Stimulated activated naive CD8-positive, alpha-beta T cell treated with anti-CD3 and anti-CD28 coated beads, Interleukin-15, amount 100 ng/mL, for 72 hours (primary cell): ENCODE results near the gene DMXL1.
A peak's percentile ranks its signal among the peaks of the same experiment; 100 is the strongest.
"Not testable (repeated sequence)": the region's sequence is repeated elsewhere in the genome, so short reads cannot be mapped to it uniquely, and the experiment has no call there.

Experiments used
- ATAC-seq: fragments of 150-1000 bp; cut with Tn5 transposase; 2 replicates; pipeline ENCODE4 v1.10.0; 2021; ENCODE audit warnings: mild to moderate bottlenecking, moderate library complexity
- DNase-seq, 2 donors: peaks; one replicate each; pipeline ENCODE4 v3.0.0; 2021 to 2022
- H3K27ac Mint-ChIP-seq, 2 donors: one replicate each; pipeline ENCODE4 v1.8.0; 2022; ENCODE audit warnings: mild to moderate bottlenecking in 2 of 2, mixed read lengths in 2 of 2, moderate library complexity in 2 of 2
- H3K27me3 Mint-ChIP-seq: one replicate; pipeline ENCODE4 v1.8.0; 2022; ENCODE audit warnings: mixed read lengths
- H3K4me1 Mint-ChIP-seq: one replicate; pipeline ENCODE4 v1.8.0; 2022; ENCODE audit warnings: mild to moderate bottlenecking, mixed read lengths
- H3K4me3 Mint-ChIP-seq, 2 donors: one replicate each; pipeline ENCODE4 v1.8.0; 2022; ENCODE audit warnings: mild to moderate bottlenecking in 2 of 2, mixed read lengths in 2 of 2, moderate library complexity in 1 of 2
- H3K9me3 Mint-ChIP-seq, 2 donors: one replicate each; pipeline ENCODE4 v1.8.0; 2022; ENCODE audit warnings: mixed read lengths in 2 of 2

The DMXL1 gene

GRCh38 chr5:119187776-119188529 is 117.1 kb downstream of the DMXL1 start:
- DNase-seq (no peak), ATAC-seq (no peak)
- Mint-ChIP-seq H3K4me3 (no peak overlapping the region), H3K27me3 (no peaks in the 10 kb centered on the region), H3K9me3 (no peaks in the 10 kb centered on the region), H3K27ac (no peak overlapping the region), H3K4me1 (peaks cover 5% of the 10 kb centered on the region)

GRCh38 chr5:119190470-119191095 is 119.7 kb downstream of the DMXL1 start:
- Mint-ChIP-seq H3K4me1 (peaks cover 5% of the 10 kb centered on the region), H3K4me3 (no peak overlapping the region), H3K9me3 (no peaks in the 10 kb centered on the region), H3K27ac (no peak overlapping the region), H3K27me3 (no peaks in the 10 kb centered on the region)
- ATAC-seq (no peak), DNase-seq (no peak)

GRCh38 chr5:119191944-119192343 is 121.1 kb downstream of the DMXL1 start:
- no peak for ATAC-seq
- no peaks in the 10 kb centered on the region for H3K4me1 Mint-ChIP-seq
- no peak overlapping the region for H3K4me3 Mint-ChIP-seq
- H3K27ac Mint-ChIP-seq, result no peak overlapping the region
- no peaks in the 10 kb centered on the region for H3K9me3 Mint-ChIP-seq
- DNase-seq, result no peak
- no peaks in the 10 kb centered on the region for H3K27me3 Mint-ChIP-seq

- no peak overlapping the region for H3K27ac Mint-ChIP-seq
- no peak overlapping the region for H3K4me3 Mint-ChIP-seq
- peaks cover 9% of the 10 kb centered on the region for H3K4me1 Mint-ChIP-seq
- no peaks in the 10 kb centered on the region for H3K27me3 Mint-ChIP-seq
- DNase-seq, result no peak
- ATAC-seq, result no peak
- peaks cover 8 to 11% of the 10 kb centered on the region in 2 donors for H3K9me3 Mint-ChIP-seq
These were observed 129.9 kb downstream of the DMXL1 start for GRCh38 chr5:119200795-119201194.

- Mint-ChIP-seq H3K4me3 (no peak overlapping the region), H3K9me3 (peaks cover 1 to 2% of the 10 kb centered on the region in 2 donors)
- ATAC-seq, result no peak
These were observed 136.2 kb downstream of the DMXL1 start for GRCh38 chr5:119207105-119207504.

GRCh38 chr5:119212026-119212425 is 141.1 kb downstream of the DMXL1 start:
- Mint-ChIP-seq H3K4me1 (peaks cover 9% of the 10 kb centered on the region), H3K27me3 (no peaks in the 10 kb centered on the region), H3K27ac (no peak overlapping the region), H3K9me3 (no peaks in the 10 kb centered on the region), H3K4me3 (no peak overlapping the region)
- ATAC-seq, result no peak
- no peak for DNase-seq

More at GRCh38 chr5:119207105-119207504, 136.2 kb downstream of the DMXL1 start:
- Mint-ChIP-seq H3K27me3 (no peaks in the 10 kb centered on the region), H3K4me1 (peaks cover 7% of the 10 kb centered on the region), H3K27ac (no peak overlapping the region)
- DNase-seq, result no peak

GRCh38 chr5:119212676-119213075 is 141.8 kb downstream of the DMXL1 start:
- Mint-ChIP-seq H3K4me1 (peaks cover 9% of the 10 kb centered on the region), H3K9me3 (no peaks in the 10 kb centered on the region), H3K4me3 (no peak overlapping the region), H3K27me3 (no peaks in the 10 kb centered on the region), H3K27ac (no peak overlapping the region)
- DNase-seq, result no peak
- ATAC-seq, result no peak

- Mint-ChIP-seq H3K4me3 (no peak overlapping the region), H3K27me3 (no peaks in the 10 kb centered on the region), H3K9me3 (no peaks in the 10 kb centered on the region), H3K27ac (no peak overlapping the region), H3K4me1 (peaks cover 1% of the 10 kb centered on the region)
- DNase-seq (no peak), ATAC-seq (no peak)
These were observed 146.3 kb downstream of the DMXL1 start for GRCh38 chr5:119217183-119217582.

GRCh38 chr5:119218830-119219782 is 148.2 kb downstream of the DMXL1 start:
- no peak for DNase-seq
- Mint-ChIP-seq H3K4me3 (no peak overlapping the region), H3K9me3 (no peaks in the 10 kb centered on the region), H3K27ac (no peak overlapping the region), H3K4me1 (no peaks in the 10 kb centered on the region), H3K27me3 (no peaks in the 10 kb centered on the region)
- ATAC-seq, result no peak

GRCh38 chr5:119220576-119221197 is 149.8 kb downstream of the DMXL1 start:
- H3K9me3 Mint-ChIP-seq, result no peaks in the 10 kb centered on the region
- no peak overlapping the region for H3K4me3 Mint-ChIP-seq
- H3K27me3 Mint-ChIP-seq, result no peaks in the 10 kb centered on the region
- H3K4me1 Mint-ChIP-seq, result no peaks in the 10 kb centered on the region
- DNase-seq (no peak), ATAC-seq (no peak)
- no peak overlapping the region for H3K27ac Mint-ChIP-seq

GRCh38 chr5:119221330-119221729 is 150.4 kb downstream of the DMXL1 start:
- no peaks in the 10 kb centered on the region for H3K27me3 Mint-ChIP-seq

GRCh38 chr5:119229950-119230349 is 159.1 kb downstream of the DMXL1 start:
- no peak for ATAC-seq
- peaks cover 2% of the 10 kb centered on the region for H3K4me1 Mint-ChIP-seq
- no peaks in the 10 kb centered on the region for H3K27me3 Mint-ChIP-seq
- no peak overlapping the region for H3K27ac Mint-ChIP-seq
- DNase-seq, result no peak
- H3K4me3 Mint-ChIP-seq, result no peak overlapping the region
- no peaks in the 10 kb centered on the region for H3K9me3 Mint-ChIP-seq

More at GRCh38 chr5:119221330-119221729, 150.4 kb downstream of the DMXL1 start:
- Mint-ChIP-seq H3K9me3 (no peaks in the 10 kb centered on the region), H3K4me3 (no peak overlapping the region), H3K4me1 (no peaks in the 10 kb centered on the region), H3K27ac (no peak overlapping the region)
- ATAC-seq (no peak), DNase-seq (no peak)

- peaks cover 16% of the 10 kb centered on the region for H3K4me1 Mint-ChIP-seq
- no peaks in the 10 kb centered on the region for H3K27me3 Mint-ChIP-seq
- DNase-seq, result no peak
- no peaks in the 10 kb centered on the region for H3K9me3 Mint-ChIP-seq
- peak overlapping the region; percentile 57 to 65 for H3K27ac Mint-ChIP-seq
- ATAC-seq, result peak; percentile 73
- H3K4me3 Mint-ChIP-seq, result peak overlapping the region; percentile 50 to 62
These were observed 167.6 kb downstream of the DMXL1 start for GRCh38 chr5:119238265-119239118.

GRCh38 chr5:119239119-119239417 is 168.2 kb downstream of the DMXL1 start:
- Mint-ChIP-seq H3K27ac (peak overlapping the region; percentile 65 to 86), H3K4me3 (peak overlapping the region; percentile 21 to 62), H3K27me3 (no peaks in the 10 kb centered on the region), H3K9me3 (no peaks in the 10 kb centered on the region), H3K4me1 (peaks cover 16% of the 10 kb centered on the region)
- DNase-seq, result no peak
- peak; percentile 48 for ATAC-seq

GRCh38 chr5:119239826-119240225 is 168.9 kb downstream of the DMXL1 start:
- not testable (repeated sequence) for H3K4me3 Mint-ChIP-seq, H3K27ac Mint-ChIP-seq, DNase-seq, H3K9me3 Mint-ChIP-seq, H3K27me3 Mint-ChIP-seq, ATAC-seq
- peaks cover 15% of the 10 kb centered on the region for H3K4me1 Mint-ChIP-seq
